K562 (cell line): ENCODE measurements around the gene RAP1A. TPM values are rescaled to one million over a fixed set of nuclear protein-coding genes. Genes with fewer than 3 reads are reported as not detected.

ENCODE experiments used
- ATAC-seq: fragments of 200-7000 bp; cut with Tn5 transposase; 3 replicates; pipeline ENCODE4 v1.9.1; 2020; ENCODE audit warnings: moderate library complexity
- BruUV-seq: library from RNA; stranded (reverse); fragments of 400-500 nt; replicated peaks from 2 replicates; lab custom pipeline; 2021; lab: Mats Ljungman, UMichigan
- CTCF ChIA-PET: fragments of 300-600 bp; formaldehyde crosslinking; extraction: SDS; loops from one replicate; lab custom pipeline; 2021; ENCODE audit warnings: low intra/inter-chr PET ratio; lab: Yijun Ruan, JAX
- POLR2A ChIA-PET: fragments of 300-600, 350-650 bp; sonication (Branson Sonifier 250); formaldehyde crosslinking; extraction: SDS; loops from one replicate; lab custom pipeline; 2021; ENCODE audit warnings: antibody characterized with exemption, inconsistent platforms; lab: Yijun Ruan, JAX
- DNase-seq, 4 experiments: peaks; one replicate each; pipeline versions ENCODE4 v3.0.0 to v3.0.0-alpha.2; 2011 to 2018; ENCODE audit warnings: low spot score in 3 of 4, mixed read lengths in 3 of 4; ENCODE audit errors: extremely low read depth in 1 of 4
- FAIRE-seq: peaks from 2 replicates; lab custom pipeline; 2011; peaks lifted over from hg19 to GRCh38; lab: Jason Lieb, UNC
- H2AFZ ChIP-seq: 2 replicates; pipeline ENCODE4 v1.6.0; 2011; ENCODE audit warnings: low read depth, low read length, control low read depth, inconsistent platforms
- H3K27ac ChIP-seq: fragments of 200-600 bp; 3 replicates; pipeline ENCODE4 v1.8.0; 2011; ENCODE audit warnings: low read depth, mild to moderate bottlenecking, control low read depth, inconsistent platforms, low read length, moderate library complexity, mixed read lengths; ENCODE audit errors: extremely low read depth
- H3K27me3 ChIP-seq, 2 experiments: fragments of 300-600 bp in 1 of 2; 2 replicates in 1 of 2; 3 replicates in 1 of 2; pipeline versions ENCODE4 v1.6.0 to v1.8.0; 2011; ENCODE audit warnings: inconsistent platforms in 2 of 2, low read length in 2 of 2, mild to moderate bottlenecking in 1 of 2, mixed read lengths in 1 of 2, moderate library complexity in 1 of 2; ENCODE audit not compliant: control insufficient read depth in 2 of 2, insufficient read depth in 2 of 2
- H3K36me3 ChIP-seq: fragments of 300-600 bp; 3 replicates; pipeline ENCODE4 v1.8.0; 2011; ENCODE audit warnings: mild to moderate bottlenecking, low read length, inconsistent platforms; ENCODE audit not compliant: control insufficient read depth, insufficient read depth
- H3K4me1 ChIP-seq, 2 experiments: fragments of 200-600 bp in 1 of 2; replicated peaks in 1 of 2; 2 replicates in 1 of 2; 3 replicates in 1 of 2; pipeline versions ENCODE4 v1.5.1 to v1.8.0; 2011; ENCODE audit warnings: inconsistent platforms in 2 of 2, low read length in 2 of 2, mild to moderate bottlenecking in 1 of 2, mixed read lengths in 1 of 2, moderate library complexity in 1 of 2; ENCODE audit not compliant: control insufficient read depth in 2 of 2, insufficient read depth in 2 of 2
- H3K4me2 ChIP-seq: 2 replicates; pipeline ENCODE4 v1.6.1; 2011; ENCODE audit warnings: low read length, control low read depth, inconsistent platforms, mixed read lengths; ENCODE audit not compliant: insufficient read depth
- H3K4me3 ChIP-seq: fragments of 200-600 bp; sonication (generic), shearing (Covaris generic); 2 replicates; pipeline ENCODE4 v1.5.1; 2016; ENCODE audit warnings: control low read depth, inconsistent platforms
- H3K79me2 ChIP-seq: fragments of 200-600 bp; 3 replicates; pipeline ENCODE4 v1.8.0; 2011; ENCODE audit warnings: low read length, inconsistent platforms; ENCODE audit not compliant: control insufficient read depth, insufficient read depth
- H3K9ac ChIP-seq, 2 experiments: 2 replicates each; pipeline versions ENCODE4 v1.6.0 to v1.6.1; 2011; ENCODE audit warnings: low read depth in 2 of 2, low read length in 2 of 2, control low read depth in 1 of 2, inconsistent platforms in 1 of 2, mild to moderate bottlenecking in 1 of 2, mixed read lengths in 1 of 2; ENCODE audit not compliant: insufficient read depth in 1 of 2
- H3K9me1 ChIP-seq: one replicate; pipeline ENCODE4 v1.6.0; 2011; ENCODE audit warnings: inconsistent platforms, mild to moderate bottlenecking, low read length, moderate library complexity; ENCODE audit not compliant: control insufficient read depth, insufficient read depth
- H3K9me3 ChIP-seq: replicated peaks from 2 replicates; pipeline ENCODE4 v1.5.1; 2011; ENCODE audit warnings: low read depth, low read length, inconsistent platforms; ENCODE audit not compliant: control insufficient read depth, insufficient read depth
- H4K20me1 ChIP-seq: replicated peaks from 2 replicates; pipeline ENCODE4 v1.6.1; 2011; ENCODE audit warnings: low read length, inconsistent platforms, mixed read lengths; ENCODE audit not compliant: control insufficient read depth, insufficient read depth
- BACH1 ChIP-seq: fragments of 200-800 bp; sonication (Bioruptor generic); IDR thresholded peaks from 2 replicates; pipeline ENCODE4 v1.6.1; 2016; ENCODE audit warnings: missing genetic modification characterization, missing compliant biosample characterization
- ZNF77 ChIP-seq: fragments of 250-450 bp; sonication (Bioruptor Pico); IDR thresholded peaks from 2 replicates; pipeline ENCODE4 v1.5.0; 2020
- WGBS: fragments of 100-300 bp; shearing (Covaris generic); methylation state at CpG from one replicate; pipeline ENCODE4 v1.1.6; 2016; ENCODE audit warnings: low coverage, mixed read lengths; ENCODE audit not compliant: insufficient coverage; ENCODE audit errors: missing lambda C conversion rate; 5-methylcytosine and 5-hydroxymethylcytosine counted together
- in situ Hi-C: fragments of 300-500 bp; cut with MboI; formaldehyde crosslinking; loops from 4 replicates; pipeline ENCODE4 v1.15.0; 2018; ENCODE audit warnings: inconsistent platforms, mixed read lengths
- intact Hi-C: fragments of 100-400 bp; cut with micrococcal nuclease; formaldehyde crosslinking; loops from 2 replicates; pipeline ENCODE4 v1.14.2; 2022
- polyA plus RNA-seq, 8 experiments: library from polyadenylated mRNA; depleted of rRNA in 4 of 8; stranded (reverse) in 5 of 8; unstranded in 3 of 8; fragments of >200 nt; fragmentation: Nextera tagmentation in 2 of 8; fragmentation: Illumina TruSeq in 1 of 8; extraction: Ambion mirVana in 2 of 8; extraction: Trizol in 1 of 8; gene quantifications; 2 replicates each; pipeline versions ENCODE4 v1.2.1 to v1.2.3, GENCODE V29; 2011 to 2014; ENCODE audit warnings: inconsistent platforms in 1 of 8, missing spikeins in 1 of 8
- total RNA-seq, 7 experiments: library from RNA; depleted of rRNA in 6 of 7; stranded (reverse); fragments of >200 nt in 6 of 7; fragmentation: Illumina TruSeq in 2 of 7; extraction: Trizol in 2 of 7; gene quantifications; 2 replicates each; pipeline versions ENCODE4 v1.2.1 to v1.2.3, GENCODE V29; 2011 to 2021; ENCODE audit warnings: low replicate concordance in 1 of 7
- TF ChIP-seq, protein P1 (sequence below): fragments of 200-400 bp; formaldehyde crosslinking; IDR thresholded peaks from 2 replicates; pipeline ENCODE4 v1.6.1; 2017; ENCODE audit warnings: mild to moderate bottlenecking, low read depth, low read length, moderate library complexity

RAP1A gene
- total and polyA plus RNA-seq, 9 of the 15 experiments (the other 6 are each of a cell fraction or from before 2014, with no cell fraction given): 13.4 to 86.2 (median 32.5) TPM

DNA sequence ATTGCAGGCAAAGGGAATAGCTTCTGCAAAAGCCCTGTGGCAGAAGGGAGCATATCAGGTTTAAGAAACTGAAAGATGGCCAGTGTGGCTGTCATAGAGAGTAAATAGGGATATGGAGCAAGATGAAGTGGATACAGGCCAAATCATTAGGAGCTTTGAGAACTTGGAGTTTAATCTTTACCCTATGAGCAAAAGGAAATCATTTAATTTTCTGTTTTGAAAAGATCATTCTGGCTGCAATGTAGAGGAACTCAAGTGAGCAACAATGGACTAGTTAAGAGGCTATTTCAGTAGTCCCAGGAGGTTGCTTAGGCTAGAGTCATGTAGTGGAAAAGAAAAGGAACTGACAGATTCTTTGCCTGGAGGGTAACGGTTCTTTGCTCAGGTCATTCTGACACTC is 47.2 kb downstream of the RAP1A start:
- intact Hi-C loops (loop anchor here (10.0 kb wide), 1 partner anchor 452 kb away; no protein-coding TSS in a partner anchor), in situ Hi-C loops (no loop called here)
- 95% methylated on average over 1 of the region's 1 CpG for WGBS
- H3K79me2 ChIP-seq: peaks cover 79% of the 10 kb centered on the region
- H3K36me3 ChIP-seq: peaks cover 7% of the 10 kb centered on the region; the same call in 1 of the 3 replicates
- DNase-seq (no peak), FAIRE-seq (no peak), ATAC-seq (no peak)
- no peaks in the 10 kb centered on the region for H3K9me3 ChIP-seq
- no peak overlapping the region for H3K4me3 ChIP-seq
- no peak overlapping the region for H3K9ac ChIP-seq
- no peak overlapping the region for H3K27ac ChIP-seq
- peaks cover 8 to 22% of the 10 kb centered on the region in 2 experiments for H3K4me1 ChIP-seq
- H3K27me3 ChIP-seq: no peaks in the 10 kb centered on the region
- H2AFZ ChIP-seq: no peak overlapping the region
- H3K4me2 ChIP-seq: no peak overlapping the region
- no TSS peak for BruUV-seq
- no peaks in the 10 kb centered on the region for H3K9me1 ChIP-seq
- ChIA-PET POLR2A (no interaction called here), CTCF (no interaction called here)
- H4K20me1 ChIP-seq: no peaks in the 10 kb centered on the region
- TF ChIP-seq ZNF77 (CRISPR knock-in tag): no peak
- TF ChIP-seq, protein P1, sequence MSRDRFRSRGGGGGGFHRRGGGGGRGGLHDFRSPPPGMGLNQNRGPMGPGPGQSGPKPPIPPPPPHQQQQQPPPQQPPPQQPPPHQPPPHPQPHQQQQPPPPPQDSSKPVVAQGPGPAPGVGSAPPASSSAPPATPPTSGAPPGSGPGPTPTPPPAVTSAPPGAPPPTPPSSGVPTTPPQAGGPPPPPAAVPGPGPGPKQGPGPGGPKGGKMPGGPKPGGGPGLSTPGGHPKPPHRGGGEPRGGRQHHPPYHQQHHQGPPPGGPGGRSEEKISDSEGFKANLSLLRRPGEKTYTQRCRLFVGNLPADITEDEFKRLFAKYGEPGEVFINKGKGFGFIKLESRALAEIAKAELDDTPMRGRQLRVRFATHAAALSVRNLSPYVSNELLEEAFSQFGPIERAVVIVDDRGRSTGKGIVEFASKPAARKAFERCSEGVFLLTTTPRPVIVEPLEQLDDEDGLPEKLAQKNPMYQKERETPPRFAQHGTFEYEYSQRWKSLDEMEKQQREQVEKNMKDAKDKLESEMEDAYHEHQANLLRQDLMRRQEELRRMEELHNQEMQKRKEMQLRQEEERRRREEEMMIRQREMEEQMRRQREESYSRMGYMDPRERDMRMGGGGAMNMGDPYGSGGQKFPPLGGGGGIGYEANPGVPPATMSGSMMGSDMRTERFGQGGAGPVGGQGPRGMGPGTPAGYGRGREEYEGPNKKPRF: no peak
- no peak for TF ChIP-seq BACH1 (tag)
- TF ChIP-seq, all 486 proteins: peak for 0
